IPS-NIHi7 (cell line): ENCODE data around the gene ZNF319.

Experiments
- DNase-seq: peaks from one replicate; pipeline ENCODE4 v3.0.0; 2012; ENCODE audit warnings: mixed read lengths; ENCODE audit errors: extremely low spot score

The ZNF319 gene

GRCh38 chr16:57956270-57956808 lies 44.1 kb downstream of the ZNF319 start:
- no peak for DNase-seq

- no peak for DNase-seq
These were observed 44.8 kb downstream of the ZNF319 start for GRCh38 chr16:57955572-57956188.

GRCh38 chr16:57953857-57954256 lies 46.6 kb downstream of the ZNF319 start:
- DNase-seq = no peak

- DNase-seq = no peak
These were observed 47.6 kb downstream of the ZNF319 start for GRCh38 chr16:57952909-57953308.

- no peak for DNase-seq
These were observed 49.1 kb downstream of the ZNF319 start for GRCh38 chr16:57951204-57951960.

GRCh38 chr16:57950382-57950781 lies 50.1 kb downstream of the ZNF319 start:
- DNase-seq = no peak

- DNase-seq = no peak
These were observed 50.8 kb downstream of the ZNF319 start for GRCh38 chr16:57949595-57950238.

- peak; percentile 64 for DNase-seq
These were observed 51.5 kb downstream of the ZNF319 start for GRCh38 chr16:57949013-57949412.

GRCh38 chr16:57948027-57948426 lies 52.4 kb downstream of the ZNF319 start:
- no peak for DNase-seq

- DNase-seq = no peak
These were observed 53.2 kb downstream of the ZNF319 start for GRCh38 chr16:57947261-57947660.

- no peak for DNase-seq
These were observed 54.2 kb downstream of the ZNF319 start for GRCh38 chr16:57946181-57946801.

- DNase-seq = no peak
These were observed 54.7 kb downstream of the ZNF319 start for GRCh38 chr16:57945740-57946138.

- no peak for DNase-seq
These were observed 55.3 kb downstream of the ZNF319 start for GRCh38 chr16:57944970-57945739.
